Loucy (cell line): ENCODE measurements around the gene IL6R.

Experiments used
- EZH2phosphoT487 ChIP-seq: fragments of 200-600 bp; IDR thresholded peaks from 2 replicates; pipeline ENCODE4 v1.6.1; 2018; ENCODE audit warnings: antibody characterized with exemption, mild to moderate bottlenecking, moderate library complexity, borderline replicate concordance
- TF ChIP-seq, protein P1 (sequence below): fragments of 200-600 bp; sonication (generic); conservative IDR thresholded peaks from 2 replicates; pipeline ENCODE4 v1.5.1; 2014; ENCODE audit warnings: mild to moderate bottlenecking, antibody characterized with exemption, low read length

GRCh38 chr1:154427173-154428139 is 22.3 kb downstream of the IL6R start:
- TF ChIP-seq, protein P1, sequence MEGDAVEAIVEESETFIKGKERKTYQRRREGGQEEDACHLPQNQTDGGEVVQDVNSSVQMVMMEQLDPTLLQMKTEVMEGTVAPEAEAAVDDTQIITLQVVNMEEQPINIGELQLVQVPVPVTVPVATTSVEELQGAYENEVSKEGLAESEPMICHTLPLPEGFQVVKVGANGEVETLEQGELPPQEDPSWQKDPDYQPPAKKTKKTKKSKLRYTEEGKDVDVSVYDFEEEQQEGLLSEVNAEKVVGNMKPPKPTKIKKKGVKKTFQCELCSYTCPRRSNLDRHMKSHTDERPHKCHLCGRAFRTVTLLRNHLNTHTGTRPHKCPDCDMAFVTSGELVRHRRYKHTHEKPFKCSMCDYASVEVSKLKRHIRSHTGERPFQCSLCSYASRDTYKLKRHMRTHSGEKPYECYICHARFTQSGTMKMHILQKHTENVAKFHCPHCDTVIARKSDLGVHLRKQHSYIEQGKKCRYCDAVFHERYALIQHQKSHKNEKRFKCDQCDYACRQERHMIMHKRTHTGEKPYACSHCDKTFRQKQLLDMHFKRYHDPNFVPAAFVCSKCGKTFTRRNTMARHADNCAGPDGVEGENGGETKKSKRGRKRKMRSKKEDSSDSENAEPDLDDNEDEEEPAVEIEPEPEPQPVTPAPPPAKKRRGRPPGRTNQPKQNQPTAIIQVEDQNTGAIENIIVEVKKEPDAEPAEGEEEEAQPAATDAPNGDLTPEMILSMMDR = no peak
- no peak for TF ChIP-seq EZH2phosphoT487
